ENCODE data around the gene NMUR1.

NMUR1 gene

DNA sequence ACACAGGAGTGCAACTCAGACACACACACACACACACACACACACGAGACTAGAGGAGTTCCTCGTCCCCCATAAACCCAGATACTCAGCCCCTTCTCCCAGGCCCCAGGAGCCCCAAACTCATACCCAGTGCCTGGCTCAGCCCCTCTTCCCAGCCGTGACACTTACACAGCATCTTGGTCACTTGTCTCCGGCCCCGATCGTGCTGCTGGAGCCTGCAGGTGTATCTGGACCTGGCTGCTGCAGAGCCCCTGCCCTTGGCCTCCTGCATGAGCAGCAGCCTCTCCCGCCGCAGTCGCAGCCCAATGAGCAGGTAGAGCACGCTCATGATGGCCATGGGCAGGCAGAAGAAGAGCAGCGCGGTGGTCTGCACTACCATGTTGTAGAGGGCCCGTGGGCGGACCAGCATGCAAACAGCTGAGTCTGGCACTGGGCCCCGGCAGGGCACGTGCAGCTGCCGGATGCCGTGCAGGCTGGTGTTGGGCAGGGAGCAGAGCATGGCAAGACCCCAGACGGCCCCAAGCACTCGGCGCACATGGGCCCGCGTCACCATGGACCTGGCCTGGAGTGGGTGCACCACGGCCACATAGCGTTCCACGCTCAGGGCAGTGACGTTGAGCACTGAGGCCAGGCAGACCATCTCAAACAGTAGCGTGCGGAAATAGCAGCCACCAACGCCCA, 2.1 kb downstream of the NMUR1 start:
- DNase-seq, result peak in 1 of 10 donors; percentile 80
- intact Hi-C loops (cut with DNase I), result no loop called here

DNA sequence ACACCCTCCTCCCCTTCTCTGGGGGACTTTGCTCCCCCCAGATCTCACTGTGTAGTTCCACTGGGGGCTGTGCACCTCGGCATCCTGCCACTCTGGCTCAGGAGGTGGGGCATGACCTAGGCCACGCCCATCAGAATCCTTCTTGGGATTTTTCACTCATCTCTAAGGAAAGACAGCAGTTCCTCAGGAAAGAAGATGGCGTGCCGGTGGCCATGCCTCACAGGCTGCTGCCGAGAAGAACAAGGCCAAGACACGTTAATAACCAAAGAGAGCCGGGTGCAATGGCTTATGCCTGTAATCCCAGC, 3.2 kb downstream of the NMUR1 start:
- DNase-seq, result peak in 1 of 10 donors; percentile 79
- intact Hi-C loops (cut with DNase I), result no loop called here

DNA sequence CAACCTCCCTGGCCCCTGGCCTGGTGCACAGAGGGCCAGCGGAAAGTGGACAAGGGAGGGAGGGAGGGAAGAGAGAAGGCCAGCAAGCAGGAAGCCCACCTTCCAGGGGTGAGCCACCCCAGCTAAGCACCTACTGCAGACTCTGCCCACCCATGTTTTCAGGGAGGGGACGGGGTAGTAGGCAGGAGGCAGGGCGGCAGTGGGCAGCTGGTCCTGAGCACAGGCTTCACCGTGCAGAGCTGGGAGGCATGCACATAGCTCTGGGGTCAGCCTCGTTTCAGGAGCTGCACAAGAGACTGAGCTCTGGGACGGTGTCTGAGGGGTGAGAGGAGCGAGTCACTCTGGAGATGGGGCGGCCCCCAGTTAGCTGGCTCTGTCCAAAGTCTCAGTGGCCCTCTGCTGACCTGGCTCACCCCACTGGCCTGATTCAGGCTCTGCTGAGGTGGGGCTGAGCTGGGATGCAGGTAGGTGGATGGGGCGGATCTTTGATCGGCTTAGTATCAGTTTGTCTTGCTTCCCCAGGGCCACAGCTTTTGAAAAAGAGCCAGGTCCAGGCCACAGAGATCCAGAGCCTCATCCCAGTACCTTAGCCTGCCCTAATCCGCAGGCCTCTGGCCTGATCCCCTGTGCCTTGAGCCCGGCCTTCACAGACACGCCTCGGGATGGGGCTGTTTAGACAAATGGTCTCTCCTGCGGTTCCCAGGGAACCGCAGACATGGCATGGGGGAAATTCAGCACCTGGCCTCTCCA, 3.7 kb downstream of the NMUR1 start:
- intact Hi-C loops (cut with DNase I), result no loop called here
- peak in 1 of 10 donors; percentile 72 for DNase-seq

DNA sequence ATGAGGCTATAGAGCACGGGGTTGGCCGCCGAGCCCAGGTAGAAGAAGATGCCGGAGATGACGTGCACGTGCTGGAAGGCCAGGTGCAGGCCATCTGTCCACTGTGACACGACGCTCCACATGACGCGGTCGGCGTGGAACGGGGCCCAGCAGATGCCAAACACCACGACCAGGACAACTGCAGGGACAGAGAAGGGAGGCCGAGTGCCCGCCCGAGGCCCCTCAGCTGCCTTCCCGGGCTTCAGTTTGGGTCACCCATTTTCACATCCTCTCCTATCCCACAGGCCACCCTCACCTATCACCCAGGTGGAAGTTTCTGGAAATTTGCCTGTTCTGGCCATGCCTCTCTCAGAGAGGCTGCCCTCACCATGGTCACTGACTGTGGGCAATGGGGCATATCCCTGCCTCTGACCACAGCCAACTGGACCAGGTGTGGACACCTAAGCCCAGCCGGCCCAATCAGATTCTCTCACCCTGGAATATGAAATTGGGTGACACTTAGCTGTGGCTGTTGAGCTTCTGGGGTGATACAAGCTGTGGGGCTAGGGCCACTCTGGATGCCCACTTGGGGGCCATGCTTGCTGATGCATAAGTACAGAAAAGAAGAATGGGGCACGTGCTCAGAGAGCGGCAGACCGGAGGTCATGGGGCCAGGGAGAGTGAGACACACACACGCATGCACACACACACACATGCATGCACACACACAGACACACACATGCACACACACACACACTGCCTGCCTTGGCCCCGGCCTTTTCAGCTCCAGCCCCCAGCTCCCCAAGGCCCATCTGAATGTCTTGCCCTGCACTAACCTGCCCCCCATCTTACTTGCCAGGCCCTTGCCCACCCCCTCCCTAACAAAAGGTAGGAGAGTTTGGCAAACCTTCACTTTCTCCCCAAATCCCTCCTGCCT, 4.7 kb downstream of the NMUR1 start:
- peak in 2 of 10 donors; percentile 55 to 75 for DNase-seq
- intact Hi-C loops (cut with DNase I), result no loop called here

DNA sequence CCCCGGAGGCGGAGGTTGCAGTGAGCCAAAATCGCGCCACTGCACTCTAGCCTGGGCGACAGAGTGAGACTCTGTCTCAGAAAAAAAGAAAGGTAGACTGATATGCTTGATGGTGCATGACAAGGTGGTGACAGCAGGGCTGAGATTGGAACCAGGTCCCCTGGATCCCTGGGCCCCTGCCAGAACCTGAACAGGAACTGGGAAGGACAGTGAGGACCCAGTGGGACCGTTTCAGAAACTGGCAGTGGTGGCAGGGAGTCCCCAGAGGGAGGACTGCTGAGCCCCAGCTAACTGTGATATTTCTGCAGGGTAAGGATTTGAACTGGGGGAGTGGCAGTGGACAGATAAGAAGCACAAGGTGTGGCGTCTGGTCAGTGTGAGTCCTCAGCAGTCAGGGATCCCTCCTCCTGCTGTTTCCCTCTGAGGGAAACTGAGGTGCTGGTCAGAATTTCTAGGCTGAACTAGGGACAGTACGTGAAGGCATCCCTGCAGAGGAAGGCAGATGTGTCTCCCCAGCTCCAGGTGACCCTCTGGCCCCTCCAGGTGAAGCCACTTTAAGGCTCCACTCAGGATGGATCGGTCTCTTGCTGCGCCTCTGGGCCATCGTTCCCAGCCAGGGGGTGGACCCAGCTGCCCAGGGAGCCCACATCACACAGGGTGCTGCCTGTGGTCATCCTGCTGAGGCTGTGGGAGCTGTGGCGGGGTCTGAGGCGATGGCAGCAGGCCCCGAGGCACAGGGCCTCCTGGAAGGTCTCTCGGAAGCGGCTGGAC, 5.6 kb downstream of the NMUR1 start:
- DNase-seq, result peak in 1 of 10 donors; percentile 56
- intact Hi-C loops (cut with DNase I), result no loop called here

DNA sequence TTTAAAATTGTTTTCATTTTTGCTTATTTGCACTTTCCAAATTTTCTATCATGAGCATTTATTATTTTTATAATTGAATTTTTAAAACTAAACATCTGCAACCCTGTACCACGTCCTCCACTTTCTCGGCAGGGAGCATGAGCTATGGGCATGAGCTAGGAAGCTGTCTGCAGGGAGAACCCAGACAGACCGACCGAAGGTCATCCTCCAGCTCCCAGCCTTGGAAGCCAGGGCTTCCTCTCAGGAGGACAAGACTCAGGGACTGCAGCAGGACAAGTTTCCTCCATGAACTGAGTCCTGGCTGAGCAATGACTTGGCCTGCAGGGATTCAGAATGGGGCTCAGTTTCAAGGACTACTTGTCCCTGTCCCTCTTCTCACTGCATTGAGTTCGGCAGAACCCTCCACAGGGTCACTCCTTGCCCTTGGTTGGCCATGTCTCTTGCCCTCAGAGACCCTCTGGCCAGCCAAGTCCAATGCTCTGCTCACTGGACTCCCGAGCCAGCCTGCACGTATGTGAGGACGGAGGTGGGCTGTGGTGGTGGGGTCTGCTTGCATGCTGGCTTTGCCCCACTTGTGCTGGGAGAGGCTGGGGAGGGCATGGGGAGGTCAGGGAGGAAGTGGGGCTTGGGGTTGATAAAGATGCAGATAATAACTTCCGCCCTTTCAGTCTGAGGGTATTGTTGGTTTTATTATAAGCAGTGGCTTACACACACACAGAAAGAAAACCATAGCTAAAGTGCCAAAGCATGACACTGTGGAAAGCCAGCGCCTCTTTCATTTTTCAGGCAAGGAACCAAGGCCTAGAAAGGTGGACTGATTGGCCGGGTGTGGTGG, 6.6 kb downstream of the NMUR1 start:
- intact Hi-C loops (cut with DNase I), result no loop called here
- DNase-seq, result peak in 2 of 10 donors; percentile 60 to 79

DNA sequence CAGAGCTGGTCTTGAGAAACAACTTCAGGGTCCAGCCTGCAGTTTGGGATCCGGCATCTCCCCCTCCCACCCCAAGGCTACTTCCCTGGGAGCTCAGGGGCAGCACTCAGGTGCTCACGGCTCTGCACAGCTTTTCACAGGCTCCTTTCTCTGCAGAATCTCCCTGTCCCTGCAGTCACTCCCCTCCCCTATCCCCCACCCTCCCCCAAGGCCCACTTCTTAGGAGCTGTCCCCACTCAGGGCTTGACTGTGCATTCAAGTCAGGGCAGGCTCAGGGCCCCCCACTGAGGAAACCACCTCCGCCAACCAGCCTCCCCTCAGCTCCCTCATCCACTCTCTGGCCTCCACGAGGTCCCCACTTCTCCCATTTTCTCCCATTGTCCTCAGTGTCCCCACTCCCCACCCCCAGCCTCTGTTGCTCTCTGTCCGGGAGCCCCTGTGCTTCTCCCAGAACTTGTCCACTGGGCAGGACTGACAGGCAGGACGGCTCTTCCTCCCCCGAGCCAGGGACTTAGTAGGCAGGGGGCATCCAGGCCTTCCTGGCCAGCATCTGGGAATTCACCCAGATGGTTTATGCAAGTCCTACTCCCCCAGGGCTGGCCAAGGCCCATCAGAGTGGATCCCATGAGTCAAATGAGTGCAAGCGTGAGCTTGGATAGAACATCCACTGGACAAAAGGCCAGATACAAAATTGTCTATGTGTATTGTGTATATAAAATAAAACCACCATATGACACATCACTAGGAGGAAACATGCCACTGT, 7.6 kb downstream of the NMUR1 start:
- peak in 2 of 10 donors; percentile 42 to 80 for DNase-seq
- intact Hi-C loops (cut with DNase I), result no loop called here

DNA sequence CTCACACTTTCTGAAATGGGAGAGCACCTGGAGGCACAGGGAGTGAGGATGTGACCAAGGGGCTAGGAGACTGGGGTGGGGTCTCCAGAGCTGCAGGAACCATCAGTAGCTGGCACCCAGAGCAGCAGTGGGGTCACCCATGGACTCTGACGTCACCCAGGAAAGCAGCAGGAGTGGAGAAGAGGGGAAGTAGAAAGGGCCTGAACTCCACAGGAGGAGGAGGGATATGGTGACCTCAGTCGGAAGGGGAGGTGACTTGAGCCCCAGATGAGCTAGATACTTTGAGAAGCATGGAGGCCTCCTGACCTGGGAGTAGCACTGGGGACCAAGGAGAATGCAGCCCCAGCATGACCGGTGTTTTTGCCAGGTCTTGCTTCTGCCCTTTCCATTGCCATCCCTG, 8.8 kb downstream of the NMUR1 start:
- intact Hi-C loops (cut with DNase I), result no loop called here

DNA sequence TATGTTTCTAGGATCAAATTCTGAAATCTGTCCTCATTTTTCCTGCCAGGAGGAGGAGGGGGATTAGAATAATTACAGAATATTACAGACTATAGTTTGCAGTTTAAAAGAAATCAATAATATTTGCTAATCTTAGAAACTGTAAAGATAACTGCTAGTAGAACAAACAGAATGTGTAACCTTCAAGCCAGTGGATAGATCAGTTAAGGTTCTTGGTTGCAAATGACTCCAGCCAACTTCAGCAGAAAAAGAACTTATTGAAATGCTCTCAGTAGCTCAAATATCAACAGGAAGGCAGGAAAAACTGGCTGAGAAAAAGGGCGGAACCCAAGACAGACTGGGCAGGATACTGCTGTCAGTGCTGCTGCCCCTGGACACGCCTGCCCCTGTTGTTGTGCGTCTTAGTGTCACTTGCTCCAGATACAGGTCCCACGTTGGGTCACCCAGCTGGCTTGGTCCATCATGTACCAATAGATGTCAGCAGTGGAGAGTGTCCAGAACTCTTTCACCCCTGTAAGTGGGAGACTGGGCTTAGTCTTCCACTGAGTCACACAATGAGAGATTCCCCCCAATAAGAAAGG, 10.2 kb downstream of the NMUR1 start:
- intact Hi-C loops (cut with DNase I), result loop anchor here (5.0 kb wide), 3 partner anchors 37 to 197 kb away; no protein-coding TSS in a partner anchor
- DNase-seq, result no peak

More for the DNA sequence above, 8.8 kb downstream of the NMUR1 start:
- no peak for DNase-seq

DNA sequence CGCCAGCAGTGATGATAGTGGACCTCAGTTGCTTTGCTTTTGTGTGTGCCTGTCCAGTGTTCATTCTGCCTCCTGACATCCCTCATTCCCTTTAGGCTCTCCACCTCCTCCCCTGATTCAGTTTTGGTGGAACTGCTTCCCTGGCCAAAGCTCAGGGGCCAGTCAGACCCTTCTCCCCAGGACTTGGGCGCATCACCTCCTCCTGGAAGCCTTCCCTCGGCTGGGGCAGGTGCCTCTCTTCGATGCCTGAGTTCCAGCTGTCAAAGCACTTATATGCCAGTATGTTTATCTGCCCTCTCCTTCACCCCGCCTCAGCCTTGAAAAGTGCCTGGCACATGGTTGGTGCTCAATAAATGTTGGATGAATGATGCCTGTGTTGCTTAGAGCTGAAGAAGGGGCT, 11.5 kb downstream of the NMUR1 start:
- intact Hi-C loops (cut with DNase I), result loop anchor here (5.0 kb wide), 3 partner anchors 39 to 199 kb away; no protein-coding TSS in a partner anchor
- no peak for DNase-seq

DNA sequence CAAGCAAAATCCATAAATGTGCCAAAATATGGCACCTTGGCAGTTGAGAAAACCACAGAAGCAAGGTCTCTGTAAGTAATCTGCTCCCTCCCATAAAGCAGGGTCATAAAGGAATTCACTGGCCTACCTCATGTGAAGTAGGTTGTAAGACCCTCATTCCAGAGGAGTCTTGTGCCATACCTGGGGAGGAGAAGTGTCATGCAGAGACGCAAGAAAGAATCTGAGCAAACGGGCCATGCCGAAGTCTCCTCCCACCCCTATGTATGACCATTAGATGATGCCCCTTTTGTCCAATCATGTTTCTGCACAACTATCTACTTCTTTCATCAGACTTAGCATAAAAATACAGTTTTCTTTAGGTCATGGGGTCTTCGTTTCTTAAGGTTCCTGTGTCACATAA, 14.6 kb downstream of the NMUR1 start:
- no peak for DNase-seq
- intact Hi-C loops (cut with DNase I), result loop anchor here (2.0 to 5.0 kb wide), 5 partner anchors 33 to 202 kb away; partner anchors contain the start of gene NCL

DNA sequence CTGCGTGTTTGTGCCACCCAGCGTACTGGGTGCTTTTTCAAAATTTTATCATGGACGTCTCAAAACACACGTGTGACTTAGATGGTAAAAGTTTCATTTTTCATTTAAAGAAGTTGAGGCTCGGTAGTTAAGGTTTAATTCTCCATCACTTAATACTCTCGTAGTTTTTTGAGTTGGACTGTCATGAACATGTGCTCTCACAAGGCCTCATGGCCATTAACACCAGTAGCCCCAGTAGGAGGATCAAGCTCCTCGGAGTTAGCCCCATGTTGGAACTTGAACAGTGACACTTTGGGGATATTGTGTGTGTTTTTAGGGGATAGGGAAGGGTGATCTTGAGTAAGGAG, 15.3 kb downstream of the NMUR1 start:
- intact Hi-C loops (cut with DNase I), result loop anchor here (2.0 to 5.0 kb wide), 5 partner anchors 32 to 202 kb away; partner anchors contain the start of gene NCL
- no peak for DNase-seq

DNA sequence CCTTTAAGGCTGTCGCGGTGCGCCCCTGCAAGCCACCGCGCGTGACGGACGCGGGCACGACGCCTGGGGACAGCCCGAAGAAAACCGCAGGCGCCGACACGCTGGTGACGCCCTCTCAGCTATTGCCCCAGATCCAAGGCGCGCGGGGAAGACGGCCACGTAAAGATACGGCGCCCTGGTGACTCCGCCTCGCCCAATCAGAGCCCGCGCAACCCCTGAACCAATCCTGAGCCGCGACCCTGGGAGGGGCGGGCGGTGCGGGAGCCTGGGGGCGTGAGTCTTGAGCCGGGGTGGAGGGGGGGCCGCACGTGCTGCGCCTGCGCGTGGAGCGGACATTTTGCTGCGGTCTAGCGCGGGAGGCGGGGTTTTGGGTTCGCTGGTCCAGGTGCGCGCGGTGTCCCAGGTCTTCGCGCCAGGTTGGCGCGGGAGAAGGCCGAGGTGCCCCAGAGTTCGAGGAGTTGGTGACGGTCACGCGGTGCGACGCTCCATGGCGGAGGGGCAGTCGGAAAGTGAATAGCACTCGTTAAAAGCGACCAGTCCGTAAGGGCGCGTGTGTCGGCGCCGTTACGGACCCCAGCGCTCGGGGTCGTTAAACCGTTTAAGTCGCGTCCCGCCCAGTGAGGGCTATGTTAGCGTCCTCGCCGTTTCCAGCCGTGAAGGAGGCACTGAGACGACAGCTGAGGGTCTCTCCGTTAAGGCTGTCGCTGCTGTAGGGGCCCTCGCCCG, 15.9 kb downstream of the NMUR1 start:
- intact Hi-C loops (cut with DNase I), result loop anchor here (2.0 kb wide), 2 partner anchors 32 to 50 kb away; partner anchors contain the start of gene NCL
- DNase-seq, result peak; percentile 95 to 100 (median 98)

DNA sequence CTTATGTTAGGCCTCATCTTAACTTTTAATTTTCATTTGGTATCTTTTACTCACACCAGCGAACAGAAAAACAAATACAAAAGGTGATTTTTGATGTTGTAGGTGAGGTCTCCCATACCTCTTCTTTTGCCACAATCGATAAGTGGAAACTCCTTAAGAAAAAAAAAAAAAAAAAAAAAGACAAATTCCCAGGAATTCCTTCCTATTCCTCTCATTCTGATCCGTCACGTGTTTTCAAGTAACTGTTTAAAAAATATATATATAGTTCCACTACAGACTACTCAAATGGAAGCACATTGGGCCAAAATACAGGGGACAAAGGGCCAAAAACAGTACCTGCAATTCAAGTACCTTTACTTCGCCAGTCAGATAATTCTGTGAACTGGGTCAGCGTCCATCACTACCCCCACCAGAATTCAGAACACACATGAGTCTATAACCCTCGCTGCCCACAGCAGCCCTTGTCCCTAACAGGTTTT, 16.5 kb downstream of the NMUR1 start:
- DNase-seq, result no peak
- intact Hi-C loops (cut with DNase I), result loop anchor here (2.0 kb wide), 2 partner anchors 31 to 49 kb away; partner anchors contain the start of gene NCL

DNA sequence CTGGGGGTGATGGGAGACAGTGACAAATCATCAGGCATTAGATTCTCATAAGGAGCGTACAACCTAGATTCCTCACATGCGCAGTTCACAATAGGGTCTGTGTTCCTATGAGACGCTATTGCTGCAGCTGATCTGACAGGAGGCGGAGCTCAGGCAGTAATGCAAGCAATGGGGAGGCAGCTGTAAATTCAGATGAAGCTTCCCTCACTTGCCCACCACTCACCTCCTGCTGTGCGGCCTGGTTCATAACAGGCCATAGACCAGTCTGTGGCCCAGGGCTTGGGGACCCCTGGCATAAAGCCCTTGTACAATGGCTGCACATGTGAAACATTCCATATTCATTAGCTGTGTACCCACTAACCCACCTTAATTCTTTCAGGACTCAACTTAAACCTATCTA, 18.0 kb downstream of the NMUR1 start:
- intact Hi-C loops (cut with DNase I), result no loop called here
- DNase-seq, result peak in 8 of 10 donors; percentile 34 to 92 (median 54)

DNA sequence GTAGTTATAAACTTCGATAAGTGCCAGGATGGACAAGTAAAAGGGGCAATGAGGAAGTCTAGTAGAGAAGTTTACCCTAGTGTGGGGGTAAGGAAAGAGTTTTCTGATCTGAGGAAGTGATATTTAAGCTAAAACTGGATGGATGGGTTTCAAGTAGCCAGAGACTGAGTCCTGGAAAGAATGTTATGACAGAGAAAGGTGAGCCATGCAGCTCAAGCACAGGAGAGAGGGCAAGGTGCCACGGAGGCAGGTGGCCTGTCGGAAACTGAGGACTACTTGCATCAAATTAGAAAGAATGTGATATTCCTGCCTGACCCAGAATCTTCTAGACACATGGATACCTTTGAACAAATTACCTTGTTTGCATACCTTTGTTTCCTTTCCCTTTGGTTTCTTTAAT, 26.5 kb downstream of the NMUR1 start:
- DNase-seq, result no peak
- intact Hi-C loops (cut with DNase I), result no loop called here

DNA sequence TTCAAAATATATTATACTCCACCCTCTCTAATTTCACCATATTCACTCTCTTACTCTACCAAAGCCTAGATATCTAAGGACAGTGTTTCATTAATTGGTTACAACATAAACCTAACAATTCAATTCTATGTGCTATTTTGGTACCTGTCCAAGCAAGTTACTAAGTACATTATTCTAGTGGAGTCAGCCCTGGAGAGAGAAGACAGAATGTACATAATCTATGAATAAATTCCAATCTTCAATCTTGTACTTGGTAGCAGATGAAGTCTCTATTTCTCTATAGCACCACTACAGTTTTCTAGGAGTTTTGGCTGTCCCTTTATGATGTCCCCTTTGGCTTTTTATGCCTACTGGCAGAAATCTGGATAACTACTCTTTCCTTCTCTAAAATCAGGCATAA, 27.6 kb downstream of the NMUR1 start:
- no peak for DNase-seq
- intact Hi-C loops (cut with DNase I), result no loop called here

Measured in posterior cingulate gyrus (tissue), 11 donors.